HG02981 (cell line): Measurements from ENCODE around the gene GPN3.
"Not testable (repeated sequence)": the region's sequence is repeated elsewhere in the genome, so short reads cannot be mapped to it uniquely, and the experiment has no call there.

Experiments
- ATAC-seq: cut with Tn5 transposase; IDR thresholded peaks from one replicate; pipeline ENCODE4 v1.9.1; 2021; ENCODE audit warnings: mild to moderate bottlenecking, moderate library complexity; ENCODE audit not compliant: unreplicated experiment

The GPN3 gene

DNA sequence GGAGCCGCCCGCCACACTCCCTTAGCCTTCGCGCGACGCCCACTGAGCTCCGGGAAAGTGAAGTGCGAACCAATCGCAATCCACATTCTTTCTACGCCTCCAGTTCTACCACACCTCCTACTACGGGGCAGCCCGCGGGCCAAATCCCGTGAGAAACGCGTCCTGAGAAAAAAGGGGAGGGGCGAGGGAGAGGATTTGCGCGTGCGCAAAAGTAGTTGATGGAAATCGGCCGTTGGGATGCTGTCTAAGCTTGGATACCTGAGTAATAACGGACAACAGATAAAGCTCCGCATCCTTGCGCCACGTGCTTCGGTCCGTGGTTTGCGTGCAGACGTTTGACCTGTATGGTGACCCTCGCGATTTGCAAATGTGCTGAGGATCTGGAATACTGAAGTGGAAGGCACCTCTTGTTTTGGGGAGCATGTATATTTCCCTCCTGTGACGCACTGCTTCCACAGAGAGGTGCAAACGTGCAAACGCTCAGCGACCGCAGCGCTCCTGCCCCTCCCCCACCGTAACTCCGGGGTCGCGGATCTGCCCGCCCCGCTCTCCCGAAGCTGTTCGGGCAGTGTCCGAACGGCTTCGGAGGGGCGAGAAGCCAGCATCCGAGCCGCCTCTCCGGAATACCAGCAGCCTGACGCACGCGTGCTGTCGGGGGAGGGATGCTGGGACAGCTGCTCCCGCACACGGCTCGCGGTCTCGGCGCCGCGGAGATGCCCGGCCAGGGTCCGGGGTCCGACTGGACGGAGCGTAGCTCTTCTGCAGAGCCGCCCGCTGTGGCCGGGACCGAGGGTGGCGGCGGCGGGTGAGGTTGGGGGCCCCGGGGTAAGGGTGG lies at the start of gene GPN3, which contains the start of gene FAM216A:
Gene GPN3 (minus strand): TSS at position 44 of the 835 bp plus-strand sequence. CDS start 54 bp downstream, outside the sequence.
Gene FAM216A (plus strand): TSS at position 632 of the 835 bp plus-strand sequence. CDS start 31 bp downstream, at position 663.
- peak; percentile 77 for ATAC-seq

- ATAC-seq, result no peak
Observed at GRCh38 chr12:110516995-110517394, 48.9 kb upstream of the GPN3 start.

DNA sequence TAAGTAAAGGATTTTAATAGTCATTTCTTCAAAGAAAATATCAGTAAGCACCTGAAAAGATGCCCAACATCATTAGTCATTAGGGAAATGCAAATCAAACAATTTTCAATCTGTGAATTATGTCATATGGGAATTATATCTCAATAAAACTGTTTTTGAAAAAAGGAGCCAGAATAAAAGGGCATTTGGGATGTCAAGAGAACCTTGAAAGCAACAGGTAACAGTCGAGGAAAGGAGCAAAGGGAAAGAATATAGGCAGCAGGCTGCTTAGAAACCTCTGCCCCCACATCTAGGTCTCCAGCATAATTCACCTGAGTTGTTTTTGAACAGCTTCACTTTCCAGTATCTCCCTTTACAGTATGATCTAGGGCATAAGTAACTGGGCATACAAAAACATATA lies 46.3 kb upstream of the GPN3 start:
- no peak for ATAC-seq

GRCh38 chr12:110513842-110514241 lies 45.8 kb upstream of the GPN3 start:
- no peak for ATAC-seq

- ATAC-seq, result no peak
Observed at GRCh38 chr12:110508071-110508586, 40.1 kb upstream of the GPN3 start.

- ATAC-seq, result no peak
Observed at GRCh38 chr12:110505332-110505731, 37.3 kb upstream of the GPN3 start.

DNA sequence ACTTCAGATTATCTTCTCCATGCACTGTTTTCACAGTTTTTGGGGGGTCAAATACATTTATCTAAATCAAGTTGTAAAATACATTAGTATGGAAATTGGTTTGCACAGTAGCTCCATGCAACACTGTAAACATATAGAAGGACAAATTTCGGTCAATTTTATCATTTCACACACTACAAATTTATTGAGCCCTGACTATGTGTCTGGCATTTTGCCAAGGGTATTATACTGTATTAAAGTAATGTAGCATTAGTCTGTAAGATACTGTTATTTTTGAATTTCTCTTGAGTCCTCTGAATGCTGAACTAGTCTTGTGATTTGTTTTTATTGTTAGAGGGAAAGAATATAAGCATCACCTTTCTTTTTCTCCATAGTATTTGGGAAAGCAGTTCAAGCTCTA lies 35.4 kb upstream of the GPN3 start:
- no peak for ATAC-seq

- peak; percentile 94 for ATAC-seq
Observed at GRCh38 chr12:110501752-110502738, 34.0 kb upstream of the GPN3 start, which contains the start of the genes RAD9B and VPS29. Gene RAD9B (plus strand): TSS chr12:110502331. CDS start chr12:110502338, 7 bp downstream. Gene VPS29 (minus strand): TSS chr12:110502111. CDS start chr12:110502051, 60 bp downstream.

DNA sequence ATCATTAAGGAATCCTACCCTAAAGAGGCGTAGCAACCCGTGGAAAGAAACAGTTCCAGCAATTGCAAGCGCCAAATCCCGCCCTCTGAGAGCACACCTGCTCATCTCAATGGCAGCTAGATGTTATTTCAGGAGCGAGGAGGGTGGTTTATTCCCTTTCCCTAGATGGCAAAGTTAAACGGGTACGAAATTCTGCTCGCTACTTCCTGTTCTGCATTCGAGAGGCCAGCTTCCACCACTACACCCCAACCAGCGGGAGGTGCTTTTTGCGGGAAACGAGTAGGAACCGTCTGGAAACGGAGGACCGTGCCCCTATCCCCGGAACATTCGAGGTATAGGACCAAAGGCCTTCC lies 33.3 kb upstream of the GPN3 start:
- peak; percentile 6 for ATAC-seq

GRCh38 chr12:110498984-110499706 lies 31.1 kb upstream of the GPN3 start:
- no peak for ATAC-seq

- ATAC-seq, result no peak
Observed at GRCh38 chr12:110475426-110475825, 7.4 kb upstream of the GPN3 start.

- no peak for ATAC-seq
Observed at GRCh38 chr12:110467847-110468213, 227 bp downstream of the GPN3 start.

DNA sequence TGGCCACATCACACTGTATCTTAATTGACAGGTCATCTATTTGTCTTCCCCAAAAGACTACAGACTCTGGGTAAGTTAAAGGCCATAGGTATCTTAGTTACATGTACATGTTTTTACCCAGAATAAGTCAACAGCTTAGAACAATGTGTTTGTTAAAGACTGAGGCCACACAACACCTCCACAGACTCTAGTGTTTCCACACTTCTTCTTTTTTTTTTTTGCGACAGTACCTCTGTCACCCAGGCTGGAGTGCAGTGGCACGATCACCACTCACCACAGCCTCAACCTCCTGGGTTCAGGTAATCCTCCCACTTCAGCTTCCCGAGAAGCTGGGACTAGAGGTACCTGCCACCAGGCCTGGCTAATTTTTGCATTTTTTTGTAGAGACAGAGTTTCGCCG lies 1.3 kb downstream of the GPN3 start:
- ATAC-seq, result no peak

DNA sequence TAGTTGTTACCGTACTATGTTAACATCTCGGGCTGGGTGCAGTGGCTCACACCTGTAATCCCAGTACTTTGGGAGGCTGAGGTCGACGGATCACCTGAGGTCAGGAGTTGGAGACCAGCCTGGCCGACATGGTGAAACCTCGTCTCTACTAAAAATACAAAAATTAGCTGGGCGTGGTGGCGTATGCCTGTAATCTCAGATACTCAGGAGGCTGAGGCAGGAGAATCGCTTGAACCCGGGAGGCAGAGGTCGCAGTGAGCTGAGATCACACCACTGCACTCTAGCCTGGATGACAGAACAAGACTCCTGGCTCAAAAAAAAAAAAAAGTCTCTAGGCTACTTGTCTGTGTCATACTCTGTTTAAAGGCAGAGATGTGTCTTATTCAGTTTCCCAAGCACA lies 2.3 kb downstream of the GPN3 start:
- ATAC-seq, result not testable (repeated sequence)

DNA sequence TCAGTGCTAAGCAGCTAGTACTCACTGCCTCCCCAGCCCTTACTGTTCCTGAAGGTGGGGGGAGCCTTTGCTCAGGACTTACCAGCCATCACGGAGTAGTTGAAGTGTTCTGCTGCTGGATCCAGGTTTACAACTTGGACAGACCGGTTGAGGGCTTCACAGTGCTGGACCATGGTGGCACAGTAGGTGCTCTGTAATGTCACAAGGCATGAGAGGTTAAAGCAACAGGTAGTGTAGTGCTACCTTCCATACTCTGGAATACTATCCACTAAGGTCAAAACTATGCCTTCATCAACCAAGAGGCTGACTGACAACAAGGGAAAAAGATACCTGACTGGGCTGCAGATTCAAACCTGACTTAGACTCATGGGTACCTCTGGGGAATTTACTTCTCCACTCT lies 3.0 kb downstream of the GPN3 start:
- no peak for ATAC-seq

- ATAC-seq, result not testable (repeated sequence)
Observed at GRCh38 chr12:110461189-110461588, 6.9 kb downstream of the GPN3 start.

DNA sequence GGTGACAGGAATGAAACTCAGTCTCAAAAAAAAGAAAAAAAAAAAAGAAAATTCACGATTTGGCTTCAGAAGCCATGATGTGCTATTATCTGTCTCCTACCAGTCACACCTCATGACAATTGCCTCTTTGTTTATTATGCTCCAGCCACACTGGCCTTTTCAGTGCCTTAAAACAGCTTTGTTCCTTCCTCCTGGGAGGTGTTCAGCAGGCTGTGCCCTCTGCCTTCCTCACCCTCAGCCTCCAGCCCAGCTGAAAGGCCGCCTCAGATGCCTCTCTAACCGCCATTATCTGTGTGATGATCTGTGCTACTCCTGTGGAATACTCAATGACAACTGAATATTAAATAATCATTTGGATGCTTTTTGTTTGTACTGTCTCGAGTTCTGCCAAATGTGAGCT lies 9.3 kb downstream of the GPN3 start:
- no peak for ATAC-seq

GRCh38 chr12:110453569-110454296 lies 14.3 kb downstream of the GPN3 start:
- ATAC-seq, result no peak

GRCh38 chr12:110451263-110451662 lies 16.8 kb downstream of the GPN3 start:
- ATAC-seq, result no peak
